Osteocyte (in vitro differentiated cells): Measurements from ENCODE around the gene MKRN3. TPM values are rescaled to one million over a fixed set of nuclear protein-coding genes. Genes with fewer than 3 reads are reported as not detected.

ENCODE experiments used
- DNase-seq: peaks from one replicate; pipeline ENCODE4 v3.0.0; 2021; ENCODE audit warnings: mixed read lengths; ENCODE audit not compliant: unreplicated experiment; ENCODE audit errors: extremely low spot score
- H3K27ac Mint-ChIP-seq: one replicate; pipeline ENCODE4 v1.8.0; 2021; ENCODE audit warnings: mild to moderate bottlenecking, mixed read lengths; ENCODE audit not compliant: unreplicated experiment
- H3K27me3 Mint-ChIP-seq: one replicate; pipeline ENCODE4 v1.8.0; 2021; ENCODE audit warnings: mixed read lengths; ENCODE audit not compliant: unreplicated experiment
- H3K36me3 Mint-ChIP-seq: one replicate; pipeline ENCODE4 v1.8.0; 2021; ENCODE audit warnings: mixed read lengths; ENCODE audit not compliant: unreplicated experiment
- H3K4me1 Mint-ChIP-seq: one replicate; pipeline ENCODE4 v1.8.0; 2021; ENCODE audit warnings: mixed read lengths; ENCODE audit not compliant: unreplicated experiment
- H3K4me3 Mint-ChIP-seq: one replicate; pipeline ENCODE4 v1.8.0; 2021; ENCODE audit warnings: mild to moderate bottlenecking, moderate library complexity, mixed read lengths; ENCODE audit not compliant: unreplicated experiment
- H3K9me3 Mint-ChIP-seq: one replicate; pipeline ENCODE4 v1.8.0; 2021; ENCODE audit warnings: mixed read lengths; ENCODE audit not compliant: unreplicated experiment
- CTCF ChIP-seq: fragments of 200-600 bp; sonication (generic); IDR thresholded peaks from 2 replicates; pipeline ENCODE4 v1.5.0; 2021; ENCODE audit warnings: antibody characterized with exemption, mild to moderate bottlenecking, moderate library complexity
- microRNA-seq: library from miRNA; unstranded; fragments of <30 nt; microRNA quantifications from one replicate; pipeline ENCODE4 v1.1.0, GENCODE V29; 2020; ENCODE audit not compliant: unreplicated experiment
- total RNA-seq: library from RNA; stranded (reverse); gene quantifications from 2 replicates; pipeline ENCODE4 v1.2.1, GENCODE V29; 2021

Gene MKRN3
- total RNA-seq, 1 donor from 2014 or later: not detected

- H3K36me3 Mint-ChIP-seq: no peaks in the 10 kb centered on the region
- no peaks in the 10 kb centered on the region for H3K27me3 Mint-ChIP-seq
- no peak overlapping the region for H3K27ac Mint-ChIP-seq
- no peak for TF ChIP-seq CTCF
- DNase-seq: no peak
- no peak overlapping the region for H3K4me3 Mint-ChIP-seq
- H3K9me3 Mint-ChIP-seq: peaks cover 29% of the 10 kb centered on the region
- H3K4me1 Mint-ChIP-seq: no peaks in the 10 kb centered on the region
These were observed 40.8 kb downstream of the MKRN3 start for GRCh38 chr15:23606226-23606625.

GRCh38 chr15:23616536-23616935, 51.1 kb downstream of the MKRN3 start:
- no peaks in the 10 kb centered on the region for H3K27me3 Mint-ChIP-seq
- DNase-seq: no peak
- no peak for TF ChIP-seq CTCF
- H3K9me3 Mint-ChIP-seq: peaks cover 14% of the 10 kb centered on the region
- H3K27ac Mint-ChIP-seq: no peak overlapping the region
- H3K4me3 Mint-ChIP-seq: no peak overlapping the region
- no peaks in the 10 kb centered on the region for H3K4me1 Mint-ChIP-seq
- no peaks in the 10 kb centered on the region for H3K36me3 Mint-ChIP-seq

Small RNA genes lying within 50 kb of the gene (microRNA-seq; reads per million reads assigned to microRNA genes)
- gene MIR4508: not detected

Other genes with a start within 250 kb of the MKRN3 start
- not detected in 2 replicates for gene GOLGA6L26, start 231.5 kb upstream of the MKRN3 start, total RNA-seq
- gene GOLGA8S, start 210.9 kb upstream of the MKRN3 start, total RNA-seq: 0.30 and 0.44 TPM in 2 replicates
- gene GOLGA6L2, start 118.4 kb upstream of the MKRN3 start, total RNA-seq: not detected in 2 replicates
- 1.4 and 1.5 TPM in 2 replicates for gene MAGEL2, start 82.2 kb downstream of the MKRN3 start, total RNA-seq
- 27.8 and 29.7 TPM in 2 replicates for gene NDN, start 121.6 kb downstream of the MKRN3 start, total RNA-seq